DOHH2 (cell line): ENCODE data around the gene SHROOM3.

ENCODE experiments used
- H3F3A ChIP-seq: fragments of 200-600 bp; sonication (generic), shearing (Covaris generic); 2 replicates; pipeline ENCODE4 v1.6.0; 2016; ENCODE audit warnings: antibody characterized with exemption, mild to moderate bottlenecking; ENCODE audit not compliant: control insufficient read depth, insufficient read depth
- H3K27ac ChIP-seq: fragments of 200-600 bp; sonication (generic); 2 replicates; pipeline ENCODE4 v1.5.1; 2014; ENCODE audit warnings: low read depth, mild to moderate bottlenecking, low read length, moderate library complexity
- H3K27me3 ChIP-seq: fragments of 200-600 bp; sonication (generic); 2 replicates; pipeline ENCODE4 v1.6.1; 2014; ENCODE audit warnings: mild to moderate bottlenecking, low read length, mixed read lengths; ENCODE audit not compliant: control insufficient read depth
- H3K36me3 ChIP-seq: fragments of 200-600 bp; sonication (generic); 2 replicates; pipeline ENCODE4 v1.6.1; 2014; ENCODE audit warnings: mild to moderate bottlenecking, low read length, moderate library complexity, mixed read lengths; ENCODE audit not compliant: control insufficient read depth
- H3K4me1 ChIP-seq: fragments of 200-600 bp; sonication (generic); 2 replicates; pipeline ENCODE4 v1.6.1; 2014; ENCODE audit warnings: mild to moderate bottlenecking, low read length, mixed read lengths; ENCODE audit not compliant: control insufficient read depth
- H3K4me2 ChIP-seq: fragments of 200-600 bp; sonication (generic); 2 replicates; pipeline ENCODE4 v1.6.0; 2014; ENCODE audit warnings: mild to moderate bottlenecking, low read length, moderate library complexity
- H3K4me3 ChIP-seq: fragments of 200-600 bp; sonication (generic); 2 replicates; pipeline ENCODE4 v1.5.1; 2014; ENCODE audit warnings: mild to moderate bottlenecking, low read length, mixed read lengths
- H3K79me2 ChIP-seq: fragments of 200-600 bp; sonication (generic); 2 replicates; pipeline ENCODE4 v1.6.1; 2014; ENCODE audit warnings: mild to moderate bottlenecking, low read length, mixed read lengths; ENCODE audit not compliant: control insufficient read depth
- H3K9me2 ChIP-seq: fragments of 200-600 bp; sonication (generic); replicated peaks from 2 replicates; pipeline ENCODE4 v1.6.1; 2014; ENCODE audit warnings: mild to moderate bottlenecking, low read length, mixed read lengths; ENCODE audit not compliant: control insufficient read depth
- H3K9me3 ChIP-seq: fragments of 200-600 bp; sonication (generic); 2 replicates; pipeline ENCODE4 v1.6.1; 2014; ENCODE audit warnings: antibody characterized with exemption, low read length, mixed read lengths; ENCODE audit not compliant: control insufficient read depth, insufficient read depth
- H4K20me1 ChIP-seq: fragments of 200-600 bp; sonication (generic); 2 replicates; pipeline ENCODE4 v1.6.0; 2014; ENCODE audit warnings: low read depth, mild to moderate bottlenecking, antibody characterized with exemption, low read length, moderate library complexity; ENCODE audit not compliant: control insufficient read depth, insufficient read depth
- CTCF ChIP-seq: fragments of 200-600 bp; sonication (generic); IDR thresholded peaks from one replicate; pipeline ENCODE4 v1.5.1; 2014; ENCODE audit warnings: antibody characterized with exemption, mild to moderate bottlenecking, low read depth, low read length; ENCODE audit not compliant: poor library complexity, severe bottlenecking
- EZH2phosphoT487 ChIP-seq: fragments of 200-600 bp; sonication (generic); IDR thresholded peaks from 2 replicates; pipeline ENCODE4 v1.6.1; 2017; ENCODE audit warnings: borderline replicate concordance, mild to moderate bottlenecking, antibody characterized with exemption, low read length, moderate library complexity, mixed read lengths

Gene SHROOM3

GRCh38 chr4:76441881-76442280 is 6.9 kb downstream of the SHROOM3 start:
- Histone ChIP-seq H3K27ac (no peak overlapping the region), H3K79me2 (no peaks in the 10 kb centered on the region), H3K27me3 (peaks cover 8% of the 10 kb centered on the region), H4K20me1 (no peaks in the 10 kb centered on the region), H3F3A (no peaks in the 10 kb centered on the region), H3K4me2 (no peak overlapping the region), H3K9me3 (no peaks in the 10 kb centered on the region), H3K36me3 (no peaks in the 10 kb centered on the region), H3K9me2 (no peaks in the 10 kb centered on the region), H3K4me3 (no peak overlapping the region), H3K4me1 (no peaks in the 10 kb centered on the region)
- TF ChIP-seq CTCF (no peak), EZH2phosphoT487 (no peak)

- Histone ChIP-seq H3K27me3 (peaks cover under 1% of the 10 kb centered on the region; the same call in 1 of the 2 replicates), H3K9me3 (no peaks in the 10 kb centered on the region), H3K27ac (no peak overlapping the region), H3K4me1 (no peaks in the 10 kb centered on the region), H3K79me2 (no peaks in the 10 kb centered on the region), H3K4me3 (no peak overlapping the region), H3K9me2 (no peaks in the 10 kb centered on the region), H3K4me2 (no peak overlapping the region), H3F3A (no peaks in the 10 kb centered on the region), H4K20me1 (no peaks in the 10 kb centered on the region), H3K36me3 (no peaks in the 10 kb centered on the region)
- TF ChIP-seq EZH2phosphoT487 (no peak), CTCF (no peak)
Measured at GRCh38 chr4:76442807-76443206, 7.8 kb downstream of the SHROOM3 start.

- H3K27me3 ChIP-seq, result no peaks in the 10 kb centered on the region
- no peaks in the 10 kb centered on the region for H3F3A ChIP-seq
Measured at GRCh38 chr4:76443376-76443775, 8.3 kb downstream of the SHROOM3 start.

More at GRCh38 chr4:76443376-76443775, 8.3 kb downstream of the SHROOM3 start:
- Histone ChIP-seq H3K9me2 (no peaks in the 10 kb centered on the region), H4K20me1 (no peaks in the 10 kb centered on the region), H3K9me3 (no peaks in the 10 kb centered on the region), H3K4me3 (no peak overlapping the region), H3K4me2 (no peak overlapping the region), H3K36me3 (no peaks in the 10 kb centered on the region), H3K79me2 (no peaks in the 10 kb centered on the region), H3K27ac (no peak overlapping the region), H3K4me1 (no peaks in the 10 kb centered on the region)
- TF ChIP-seq EZH2phosphoT487, result no peak
- no peak for TF ChIP-seq CTCF
